Vagina (tissue), 2 donors: ENCODE results near the gene RIN3.

Experiments used
- CTCF ChIP-seq, 3 experiments: fragments of 450-650 bp in 2 of 3; fragments of 200-600 bp in 1 of 3; sonication (generic) in 1 of 3; IDR thresholded peaks; one replicate each; pipeline ENCODE4 v1.5.1; 2017 to 2019; ENCODE audit warnings: antibody characterized with exemption in 3 of 3, mild to moderate bottlenecking in 2 of 3, moderate library complexity in 2 of 3
- POLR2A ChIP-seq, 2 donors: fragments of 450-650 bp; IDR thresholded peaks; one replicate each; pipeline ENCODE4 v1.6.1; 2017; ENCODE audit warnings: antibody characterized with exemption in 2 of 2, mild to moderate bottlenecking in 2 of 2, moderate library complexity in 2 of 2

GRCh38 chr14:92644970-92645515 is 131.5 kb downstream of the RIN3 start:
- TF ChIP-seq CTCF (IDR thresholded peaks at IDR 0.05) = no peak
- no peak for TF ChIP-seq POLR2A (IDR thresholded peaks at IDR 0.05)
